ENCODE data around the gene CLSTN2.

CLSTN2 gene

GRCh38 chr3:140113996-140114788 lies 179.2 kb downstream of the CLSTN2 start:
- Histone ChIP-seq H2AFZ (ENCODE audit: low read depth, low read length) (no peak overlapping the region), H3K36me3 (ENCODE audit: insufficient read depth, low read length) (no peaks in the 10 kb centered on the region), H3K9me3 (ENCODE audit: low read length) (no peaks in the 10 kb centered on the region), H3K4me1 (ENCODE audit: insufficient read depth, low read length) (peaks cover 34% of the 10 kb centered on the region), H3K4me3 (ENCODE audit: low read length) (no peak overlapping the region), H3K27me3 (ENCODE audit: insufficient read depth, low read length) (no peaks in the 10 kb centered on the region)

GRCh38 chr3:140114789-140115080 lies 179.8 kb downstream of the CLSTN2 start:
- Histone ChIP-seq H3K9me3 (ENCODE audit: low read length) (no peaks in the 10 kb centered on the region), H3K4me1 (ENCODE audit: insufficient read depth, low read length) (peaks cover 34% of the 10 kb centered on the region), H3K27me3 (ENCODE audit: insufficient read depth, low read length) (no peaks in the 10 kb centered on the region), H2AFZ (ENCODE audit: low read depth, low read length) (no peak overlapping the region), H3K36me3 (ENCODE audit: insufficient read depth, low read length) (no peaks in the 10 kb centered on the region), H3K4me3 (ENCODE audit: low read length) (no peak overlapping the region)

- no peak overlapping the region for H2AFZ ChIP-seq (ENCODE audit: low read depth, low read length)
- no peaks in the 10 kb centered on the region for H3K36me3 ChIP-seq (ENCODE audit: insufficient read depth, low read length)
- no peaks in the 10 kb centered on the region for H3K9me3 ChIP-seq (ENCODE audit: low read length)
- H3K4me1 ChIP-seq (ENCODE audit: insufficient read depth, low read length): peaks cover 34% of the 10 kb centered on the region
- no peaks in the 10 kb centered on the region for H3K27me3 ChIP-seq (ENCODE audit: insufficient read depth, low read length)
- no peak overlapping the region for H3K4me3 ChIP-seq (ENCODE audit: low read length)
Measured at GRCh38 chr3:140117096-140117526, 182.1 kb downstream of the CLSTN2 start.

- no peaks in the 10 kb centered on the region for H3K9me3 ChIP-seq (ENCODE audit: low read length)
- H3K4me3 ChIP-seq (ENCODE audit: low read length): no peak overlapping the region
- no peaks in the 10 kb centered on the region for H3K36me3 ChIP-seq (ENCODE audit: insufficient read depth, low read length)
Measured at GRCh38 chr3:140122183-140122582, 187.2 kb downstream of the CLSTN2 start.

GRCh38 chr3:140128217-140128616 lies 193.2 kb downstream of the CLSTN2 start:
- Histone ChIP-seq H2AFZ (ENCODE audit: low read depth, low read length) (no peak overlapping the region), H3K4me1 (ENCODE audit: insufficient read depth, low read length) (no peaks in the 10 kb centered on the region), H3K9me3 (ENCODE audit: low read length) (no peaks in the 10 kb centered on the region), H3K4me3 (ENCODE audit: low read length) (no peak overlapping the region), H3K36me3 (ENCODE audit: insufficient read depth, low read length) (no peaks in the 10 kb centered on the region), H3K27me3 (ENCODE audit: insufficient read depth, low read length) (no peaks in the 10 kb centered on the region)

More at GRCh38 chr3:140122183-140122582, 187.2 kb downstream of the CLSTN2 start:
- Histone ChIP-seq H2AFZ (ENCODE audit: low read depth, low read length) (no peak overlapping the region), H3K27me3 (ENCODE audit: insufficient read depth, low read length) (no peaks in the 10 kb centered on the region), H3K4me1 (ENCODE audit: insufficient read depth, low read length) (peaks cover 2% of the 10 kb centered on the region)

- H3K4me1 ChIP-seq (ENCODE audit: insufficient read depth, low read length): no peaks in the 10 kb centered on the region
- H2AFZ ChIP-seq (ENCODE audit: low read depth, low read length): no peak overlapping the region
- no peak overlapping the region for H3K4me3 ChIP-seq (ENCODE audit: low read length)
- H3K9me3 ChIP-seq (ENCODE audit: low read length): no peaks in the 10 kb centered on the region
- no peaks in the 10 kb centered on the region for H3K36me3 ChIP-seq (ENCODE audit: insufficient read depth, low read length)
- no peaks in the 10 kb centered on the region for H3K27me3 ChIP-seq (ENCODE audit: insufficient read depth, low read length)
Measured at GRCh38 chr3:140128631-140129030, 193.6 kb downstream of the CLSTN2 start.

GRCh38 chr3:140129768-140130284 lies 194.8 kb downstream of the CLSTN2 start:
- H3K27me3 ChIP-seq (ENCODE audit: insufficient read depth, low read length): no peaks in the 10 kb centered on the region
- no peaks in the 10 kb centered on the region for H3K36me3 ChIP-seq (ENCODE audit: insufficient read depth, low read length)
- no peaks in the 10 kb centered on the region for H3K4me1 ChIP-seq (ENCODE audit: insufficient read depth, low read length)
- no peak overlapping the region for H2AFZ ChIP-seq (ENCODE audit: low read depth, low read length)
- H3K9me3 ChIP-seq (ENCODE audit: low read length): no peaks in the 10 kb centered on the region
- H3K4me3 ChIP-seq (ENCODE audit: low read length): no peak overlapping the region

- H3K27me3 ChIP-seq (ENCODE audit: insufficient read depth, low read length): no peaks in the 10 kb centered on the region
- no peak overlapping the region for H2AFZ ChIP-seq (ENCODE audit: low read depth, low read length)
- no peaks in the 10 kb centered on the region for H3K36me3 ChIP-seq (ENCODE audit: insufficient read depth, low read length)
- H3K9me3 ChIP-seq (ENCODE audit: low read length): no peaks in the 10 kb centered on the region
- no peak overlapping the region for H3K4me3 ChIP-seq (ENCODE audit: low read length)
- H3K4me1 ChIP-seq (ENCODE audit: insufficient read depth, low read length): no peaks in the 10 kb centered on the region
Measured at GRCh38 chr3:140131895-140132294, 196.9 kb downstream of the CLSTN2 start.

GRCh38 chr3:140134231-140134965 lies 199.4 kb downstream of the CLSTN2 start:
- Histone ChIP-seq H3K4me3 (ENCODE audit: low read length) (no peak overlapping the region), H3K4me1 (ENCODE audit: insufficient read depth, low read length) (no peaks in the 10 kb centered on the region), H3K9me3 (ENCODE audit: low read length) (no peaks in the 10 kb centered on the region), H2AFZ (ENCODE audit: low read depth, low read length) (no peak overlapping the region), H3K27me3 (ENCODE audit: insufficient read depth, low read length) (no peaks in the 10 kb centered on the region), H3K36me3 (ENCODE audit: insufficient read depth, low read length) (no peaks in the 10 kb centered on the region)

- no peaks in the 10 kb centered on the region for H3K4me1 ChIP-seq (ENCODE audit: insufficient read depth, low read length)
- no peak overlapping the region for H2AFZ ChIP-seq (ENCODE audit: low read depth, low read length)
- no peaks in the 10 kb centered on the region for H3K36me3 ChIP-seq (ENCODE audit: insufficient read depth, low read length)
- H3K4me3 ChIP-seq (ENCODE audit: low read length): no peak overlapping the region
- no peaks in the 10 kb centered on the region for H3K27me3 ChIP-seq (ENCODE audit: insufficient read depth, low read length)
- no peaks in the 10 kb centered on the region for H3K9me3 ChIP-seq (ENCODE audit: low read length)
Measured at GRCh38 chr3:140135461-140135860, 200.5 kb downstream of the CLSTN2 start.

GRCh38 chr3:140143367-140144069 lies 208.5 kb downstream of the CLSTN2 start:
- Histone ChIP-seq H3K4me1 (ENCODE audit: insufficient read depth, low read length) (peaks cover 3% of the 10 kb centered on the region), H3K4me3 (ENCODE audit: low read length) (no peak overlapping the region), H3K36me3 (ENCODE audit: insufficient read depth, low read length) (no peaks in the 10 kb centered on the region), H2AFZ (ENCODE audit: low read depth, low read length) (no peak overlapping the region), H3K27me3 (ENCODE audit: insufficient read depth, low read length) (peaks cover 4% of the 10 kb centered on the region), H3K9me3 (ENCODE audit: low read length) (no peaks in the 10 kb centered on the region)

GRCh38 chr3:140145528-140145927 lies 210.5 kb downstream of the CLSTN2 start:
- Histone ChIP-seq H2AFZ (ENCODE audit: low read depth, low read length) (no peak overlapping the region), H3K4me1 (ENCODE audit: insufficient read depth, low read length) (peaks cover 3% of the 10 kb centered on the region), H3K27me3 (ENCODE audit: insufficient read depth, low read length) (peaks cover 4% of the 10 kb centered on the region), H3K4me3 (ENCODE audit: low read length) (no peak overlapping the region), H3K9me3 (ENCODE audit: low read length) (no peaks in the 10 kb centered on the region), H3K36me3 (ENCODE audit: insufficient read depth, low read length) (no peaks in the 10 kb centered on the region)

- Histone ChIP-seq H3K9me3 (ENCODE audit: low read length) (no peaks in the 10 kb centered on the region), H2AFZ (ENCODE audit: low read depth, low read length) (no peak overlapping the region), H3K4me1 (ENCODE audit: insufficient read depth, low read length) (peaks cover 3% of the 10 kb centered on the region), H3K27me3 (ENCODE audit: insufficient read depth, low read length) (no peaks in the 10 kb centered on the region), H3K4me3 (ENCODE audit: low read length) (no peak overlapping the region), H3K36me3 (ENCODE audit: insufficient read depth, low read length) (no peaks in the 10 kb centered on the region)
Measured at GRCh38 chr3:140146668-140147067, 211.7 kb downstream of the CLSTN2 start.

Data from neuron (in vitro differentiated cells).